HG03045 (cell line): Measurements from ENCODE around the gene MEF2C.
"Not testable (repeated sequence)": the region's sequence is repeated elsewhere in the genome, so short reads cannot be mapped to it uniquely, and the experiment has no call there.

Experiments
- ATAC-seq: cut with Tn5 transposase; IDR thresholded peaks from one replicate; pipeline ENCODE4 v1.9.1; 2021; ENCODE audit warnings: mild to moderate bottlenecking, moderate library complexity; ENCODE audit not compliant: unreplicated experiment

The MEF2C gene

GRCh38 chr5:88805151-88805784 is 77.7 kb downstream of the MEF2C start:
- peak; percentile 67 for ATAC-seq

GRCh38 chr5:88804444-88804843 is 78.5 kb downstream of the MEF2C start:
- ATAC-seq = no peak

- no peak for ATAC-seq
Measured at GRCh38 chr5:88803309-88803708, 79.7 kb downstream of the MEF2C start.

GRCh38 chr5:88799938-88800535 is 82.9 kb downstream of the MEF2C start:
- ATAC-seq = no peak

DNA sequence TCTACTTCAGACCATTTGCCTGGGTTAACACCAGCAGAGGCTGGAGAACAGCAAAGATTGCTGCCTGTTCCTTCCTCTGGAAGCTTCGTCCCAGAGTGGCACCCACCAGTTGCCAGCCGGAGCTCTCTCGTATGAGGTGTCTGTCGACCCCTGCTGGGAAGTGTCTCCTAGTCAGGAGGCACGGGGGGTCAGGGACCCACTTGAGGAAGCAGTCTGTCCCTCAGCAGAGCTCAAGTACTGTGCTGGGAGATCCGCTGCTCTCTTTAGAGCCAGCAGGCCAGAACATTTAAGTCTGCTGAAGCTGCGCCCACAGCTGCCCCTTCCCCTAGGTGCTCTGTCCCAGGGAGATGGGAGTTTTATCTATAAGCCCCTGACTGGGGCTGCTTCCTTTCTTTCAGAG is 84.1 kb downstream of the MEF2C start:
- not testable (repeated sequence) for ATAC-seq

- not testable (repeated sequence) for ATAC-seq
Measured at GRCh38 chr5:88793797-88794196, 89.2 kb downstream of the MEF2C start.

GRCh38 chr5:88792144-88792840 is 90.7 kb downstream of the MEF2C start:
- peak; percentile 65 for ATAC-seq

DNA sequence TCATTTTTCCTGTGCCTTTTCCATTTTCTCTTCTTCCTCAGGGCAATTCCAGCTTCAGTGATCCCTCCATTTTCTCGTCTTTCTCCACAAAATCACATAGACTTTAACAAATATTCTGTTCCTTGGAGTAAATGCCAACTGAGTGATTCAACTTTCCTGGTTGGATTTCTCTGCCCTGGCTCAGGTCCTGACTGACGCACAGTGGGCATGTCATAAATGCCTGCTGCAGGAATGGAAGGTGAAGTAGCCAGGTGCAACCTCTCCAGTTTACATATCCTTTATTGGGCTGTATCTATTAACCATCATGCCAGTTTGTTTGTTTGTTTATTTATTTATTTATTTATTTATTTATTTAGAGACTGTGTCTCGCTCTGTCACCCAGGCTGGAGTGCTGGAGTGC is 95.1 kb downstream of the MEF2C start:
- no peak for ATAC-seq

DNA sequence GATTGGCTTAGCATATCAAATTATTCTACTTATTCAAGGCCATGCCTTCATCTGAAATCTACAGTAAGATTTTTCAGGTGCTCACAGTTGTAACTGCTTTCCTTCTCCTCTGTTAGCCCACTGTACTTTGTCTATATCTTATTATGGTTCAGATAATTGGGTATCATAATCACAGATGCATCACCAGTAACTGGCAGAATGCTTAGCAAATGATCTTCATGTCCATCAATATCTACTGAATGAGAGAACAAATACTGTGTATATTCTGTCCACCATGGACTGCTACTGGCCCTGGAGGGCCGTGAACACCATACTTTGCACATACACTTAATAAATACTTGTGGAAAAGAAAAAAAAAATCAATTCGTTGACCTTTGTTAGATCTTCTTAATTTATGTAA is 96.2 kb downstream of the MEF2C start:
- ATAC-seq = no peak

DNA sequence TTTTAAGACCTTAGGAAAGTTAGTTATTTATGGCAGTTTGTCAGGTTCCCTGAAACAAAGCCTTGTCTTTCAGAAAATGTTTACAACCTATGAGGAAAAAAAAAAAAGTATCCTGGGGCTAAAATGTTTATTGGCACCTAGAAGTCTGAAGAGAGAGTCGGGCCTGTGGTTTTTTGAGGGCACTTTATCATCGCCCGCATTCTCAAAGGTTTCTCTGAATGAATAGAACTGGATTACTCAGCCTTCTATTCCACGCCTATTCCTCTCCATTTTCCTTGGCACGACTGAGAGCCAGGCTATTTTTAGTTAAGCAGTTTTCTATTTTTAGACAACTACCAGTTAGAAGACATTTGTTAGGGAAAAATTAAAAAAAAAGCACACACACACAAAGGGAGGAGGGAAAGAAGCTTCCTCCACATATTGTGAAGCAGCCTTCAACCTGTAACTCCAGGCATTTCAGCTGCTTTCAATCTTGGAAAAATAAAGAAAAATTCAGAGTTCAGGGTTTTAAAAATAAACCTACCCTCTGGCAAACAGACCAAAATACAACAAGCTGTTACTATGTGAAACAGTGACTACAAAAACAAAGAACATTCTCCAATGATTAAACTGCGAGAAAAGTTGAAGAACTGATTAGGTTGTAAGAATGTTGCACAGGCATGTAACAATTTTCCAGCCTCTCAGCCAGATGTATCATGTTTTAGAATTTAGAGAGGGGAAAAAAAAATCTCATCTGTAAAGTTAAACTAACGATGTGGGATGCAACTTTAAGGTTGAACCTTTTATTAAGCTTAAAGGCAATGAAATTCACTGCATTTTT is 97.0 kb downstream of the MEF2C start:
- peak; percentile 39 for ATAC-seq

DNA sequence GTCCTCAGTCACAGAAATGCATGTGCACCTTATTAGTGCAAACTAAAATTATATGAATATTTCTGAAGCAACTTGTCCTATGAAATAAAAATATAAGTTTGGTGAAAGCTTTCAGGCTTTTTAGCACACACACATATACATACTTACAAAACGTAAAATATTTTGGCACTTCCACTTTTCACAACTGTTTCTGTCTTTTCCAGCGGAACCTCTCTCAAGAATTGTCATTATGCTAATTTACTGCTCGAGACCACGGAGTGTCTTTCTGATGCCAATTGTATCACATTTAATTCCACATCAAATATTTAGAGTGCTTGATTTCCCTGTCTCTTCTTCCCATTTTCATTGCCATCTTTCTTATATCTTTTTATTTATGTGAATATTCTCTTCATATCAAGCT is 100.4 kb downstream of the MEF2C start:
- ATAC-seq = no peak

DNA sequence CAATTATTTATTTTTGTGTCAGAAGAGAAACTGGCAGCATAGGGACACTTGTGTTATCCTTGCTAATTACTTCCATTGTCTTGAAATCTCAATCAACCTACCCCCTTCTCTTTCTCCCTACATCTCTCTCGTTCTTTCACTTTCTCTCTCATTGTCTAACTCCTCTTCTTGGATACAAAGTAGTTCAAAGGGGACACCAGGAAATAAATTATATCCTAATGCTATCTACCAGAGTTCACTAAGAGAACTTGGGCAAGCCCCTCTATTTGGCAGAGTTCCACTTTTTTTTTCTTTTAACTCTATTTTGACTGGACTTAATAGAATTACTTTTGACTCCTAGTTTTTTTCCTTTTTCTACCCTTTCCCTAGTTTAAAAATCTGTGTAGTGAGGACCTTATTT is 102.2 kb downstream of the MEF2C start:
- no peak for ATAC-seq

- no peak for ATAC-seq
Measured at GRCh38 chr5:88778736-88779135, 104.2 kb downstream of the MEF2C start.

- no peak for ATAC-seq
Measured at GRCh38 chr5:88776692-88777091, 106.3 kb downstream of the MEF2C start.

GRCh38 chr5:88772831-88773230 is 110.2 kb downstream of the MEF2C start:
- ATAC-seq = no peak

- no peak for ATAC-seq
Measured at GRCh38 chr5:88772047-88772446, 110.9 kb downstream of the MEF2C start.

- no peak for ATAC-seq
Measured at GRCh38 chr5:88770276-88771257, 112.4 kb downstream of the MEF2C start.

- no peak for ATAC-seq
Measured at GRCh38 chr5:88769165-88769564, 113.8 kb downstream of the MEF2C start.

- ATAC-seq = no peak
Measured at GRCh38 chr5:88768411-88768810, 114.6 kb downstream of the MEF2C start.

- no peak for ATAC-seq
Measured at GRCh38 chr5:88765798-88766197, 117.2 kb downstream of the MEF2C start.
